ENCODE results near the gene OSTF1.

GRCh38 chr9:75085640-75086039 is 2.7 kb upstream of the OSTF1 start:
- TF ChIP-seq CTCF (conservative IDR thresholded peaks at IDR 0.05 in 1 of 2, IDR thresholded peaks at IDR 0.05 in 1 of 2; ENCODE audit: low read depth in 1 of 2, low read length in 2 of 2) (no peak), EZH2 (IDR thresholded peaks at IDR 0.05; ENCODE audit: low read length, missing control alignments) (no peak)
